ENCODE data around the gene DMBX1.

- no peak for TF ChIP-seq CTCF (IDR thresholded peaks at IDR 0.05; ENCODE audit: poor library complexity, severe bottlenecking)
- TF ChIP-seq TAF1 (IDR thresholded peaks at IDR 0.05; ENCODE audit: low read depth), result no peak
- no peak for TF ChIP-seq SMC3 (conservative IDR thresholded peaks at IDR 0.05; ENCODE audit: poor library complexity)
These were observed 33.7 kb upstream of the DMBX1 start for GRCh38 chr1:46455951-46456350.

Data from neural cell (in vitro differentiated cells).